Endothelial cell of umbilical vein (primary cell): ENCODE results near the gene CD164L2. TPM values are rescaled to one million over a fixed set of nuclear protein-coding genes. Genes with fewer than 3 reads are reported as not detected.

Experiments used
- BruUV-seq: library from RNA; stranded (reverse); fragments of 400-500 nt; replicated peaks from 2 replicates; lab custom pipeline; 2021; lab: Mats Ljungman, UMichigan
- CTCF ChIA-PET: fragments of 300-600, 350-600 bp; sonication (Branson Sonifier 250); formaldehyde crosslinking; loops from one replicate; lab custom pipeline; 2021; ENCODE audit warnings: antibody characterized with exemption, inconsistent platforms; lab: Charles Lee
- POLR2A ChIA-PET: fragments of 300-600, 350-600 bp; sonication (Branson Sonifier 250); formaldehyde crosslinking; loops from one replicate; lab custom pipeline; 2021; ENCODE audit warnings: antibody characterized with exemption, inconsistent platforms; lab: Charles Lee
- DNase-seq: peaks from one replicate; pipeline ENCODE4 v3.0.0-alpha.2; 2011; ENCODE audit warnings: low read depth, low spot score
- FAIRE-seq: peaks from 2 replicates; lab custom pipeline; 2011; peaks lifted over from hg19 to GRCh38; lab: Jason Lieb, UNC
- H2AFZ ChIP-seq: 2 replicates; pipeline ENCODE4 v1.6.0; 2012; ENCODE audit warnings: low read depth, low read length, control low read depth, inconsistent platforms
- H3K27ac ChIP-seq: 2 replicates; pipeline ENCODE4 v1.5.1; 2011; ENCODE audit warnings: low read depth, mild to moderate bottlenecking, control low read depth, low read length, moderate library complexity; ENCODE audit not compliant: insufficient read depth
- H3K27me3 ChIP-seq, 2 experiments: 2 replicates each; pipeline versions ENCODE4 v1.6.0 to v1.6.1; 2011; ENCODE audit warnings: low read length in 2 of 2, mixed read lengths in 1 of 2; ENCODE audit not compliant: control insufficient read depth in 2 of 2, insufficient read depth in 2 of 2
- H3K36me3 ChIP-seq, 2 experiments: 2 replicates in 1 of 2; 3 replicates in 1 of 2; pipeline ENCODE4 v1.5.1; 2011; ENCODE audit warnings: low read length in 2 of 2, mild to moderate bottlenecking in 1 of 2, moderate library complexity in 1 of 2; ENCODE audit not compliant: control insufficient read depth in 2 of 2, insufficient read depth in 2 of 2; ENCODE audit errors: extremely low read depth in 1 of 2
- H3K4me1 ChIP-seq: 3 replicates; pipeline ENCODE4 v1.5.1; 2011; ENCODE audit warnings: mild to moderate bottlenecking, low read length; ENCODE audit not compliant: control insufficient read depth, insufficient read depth; ENCODE audit errors: extremely low read depth
- H3K4me2 ChIP-seq: 2 replicates; pipeline ENCODE4 v1.6.1; 2011; ENCODE audit warnings: low read length, control low read depth, mixed read lengths; ENCODE audit not compliant: insufficient read depth
- H3K4me3 ChIP-seq, 3 experiments: fragments of 200-600 bp in 1 of 3; sonication (generic), shearing (Covaris generic) in 1 of 3; replicated peaks in 1 of 3; 2 replicates each; pipeline ENCODE4 v1.5.1; 2011 to 2016; ENCODE audit warnings: control low read depth in 3 of 3, low read length in 3 of 3, mild to moderate bottlenecking in 2 of 3, inconsistent platforms in 1 of 3, low read depth in 1 of 3, moderate library complexity in 1 of 3; ENCODE audit not compliant: insufficient read depth in 1 of 3
- H3K79me2 ChIP-seq: 2 replicates; pipeline ENCODE4 v1.6.0; 2012; ENCODE audit warnings: low read length, inconsistent platforms; ENCODE audit not compliant: control insufficient read depth, insufficient read depth
- H3K9ac ChIP-seq: replicated peaks from 2 replicates; pipeline ENCODE3; 2011; ENCODE audit warnings: low read length, control low read depth; ENCODE audit not compliant: insufficient read depth; ENCODE audit errors: extremely low read depth
- H3K9me1 ChIP-seq: replicated peaks from 3 replicates; pipeline ENCODE4 v1.6.0; 2011; ENCODE audit warnings: mild to moderate bottlenecking, low read length; ENCODE audit not compliant: control insufficient read depth, insufficient read depth; ENCODE audit errors: extremely low read depth
- H3K9me3 ChIP-seq: replicated peaks from 2 replicates; pipeline ENCODE4 v1.5.1; 2012; ENCODE audit warnings: low read length, inconsistent platforms; ENCODE audit not compliant: control insufficient read depth, insufficient read depth
- H4K20me1 ChIP-seq: replicated peaks from 2 replicates; pipeline ENCODE3; 2011; ENCODE audit warnings: mild to moderate bottlenecking, low read length; ENCODE audit not compliant: control insufficient read depth, insufficient read depth; ENCODE audit errors: extremely low read depth
- FOS ChIP-seq: IDR thresholded peaks from 2 replicates; pipeline ENCODE4 v1.6.1; 2011; ENCODE audit warnings: mild to moderate bottlenecking, low read length, moderate library complexity, borderline replicate concordance; ENCODE audit not compliant: insufficient read depth
- GATA2 ChIP-seq: IDR thresholded peaks from 2 replicates; pipeline ENCODE4 v1.7.0; 2011; ENCODE audit warnings: low read depth, mild to moderate bottlenecking, moderate library complexity, mixed read lengths, low read length; ENCODE audit not compliant: insufficient read length, insufficient read depth
- JUN ChIP-seq: IDR thresholded peaks from 2 replicates; pipeline ENCODE4 v1.6.1; 2011; ENCODE audit warnings: borderline replicate concordance, low read depth; ENCODE audit not compliant: insufficient read length, insufficient read depth
- MYC ChIP-seq: IDR thresholded peaks from one replicate; pipeline ENCODE4 v1.6.1; 2011; ENCODE audit warnings: mild to moderate bottlenecking, low read depth, low read length
- POLR2AphosphoS5 ChIP-seq: IDR thresholded peaks from 2 replicates; pipeline ENCODE4 v1.6.1; 2012; ENCODE audit warnings: low read depth, mild to moderate bottlenecking, control low read depth, low read length, moderate library complexity; ENCODE audit not compliant: insufficient read depth
- dilution Hi-C: fragments of 300-500 bp; cut with MboI; formaldehyde crosslinking; loops from one replicate; pipeline ENCODE4 v1.15.0; 2019; ENCODE audit warnings: low sequenced_read_pairs; ENCODE audit not compliant: extremely low pct_ligation_motif_present
- intact Hi-C: fragments of 100-400 bp; cut with micrococcal nuclease; formaldehyde crosslinking; loops from one replicate; pipeline ENCODE4 v1.10.0; 2022
- polyA plus RNA-seq, 4 experiments: library from polyadenylated mRNA; depleted of rRNA in 3 of 4; stranded (reverse) in 3 of 4; unstranded in 1 of 4; fragments of >200 nt; gene quantifications; 2 replicates each; pipeline versions ENCODE4 v1.2.1 to v1.2.3, GENCODE V29; 2011 to 2012; ENCODE audit warnings: missing spikeins in 1 of 4
- total RNA-seq: library from RNA; stranded (reverse); gene quantifications from 2 replicates; pipeline ENCODE4 v1.2.3, GENCODE V29; 2021
- TF ChIP-seq, protein P1 (sequence below), 2 donors: IDR thresholded peaks; 1 replicate in 1 of 2; 2 replicates in 1 of 2; pipeline ENCODE4 v1.5.1; 2011; ENCODE audit warnings: low read length in 2 of 2, mild to moderate bottlenecking in 2 of 2, moderate library complexity in 2 of 2, control low read depth in 1 of 2, inconsistent platforms in 1 of 2, low read depth in 1 of 2; ENCODE audit not compliant: insufficient read depth in 1 of 2; ENCODE audit errors: extremely low read depth in 1 of 2
- TF ChIP-seq, protein P2 (sequence below): IDR thresholded peaks from 2 replicates; pipeline ENCODE4 v1.6.1; 2011; ENCODE audit not compliant: insufficient read depth, insufficient read length

Gene CD164L2
- total and polyA plus RNA-seq, 2 donors (not counting 3 experiments of a cell fraction or from before 2014, with no cell fraction given): not detected

DNA sequence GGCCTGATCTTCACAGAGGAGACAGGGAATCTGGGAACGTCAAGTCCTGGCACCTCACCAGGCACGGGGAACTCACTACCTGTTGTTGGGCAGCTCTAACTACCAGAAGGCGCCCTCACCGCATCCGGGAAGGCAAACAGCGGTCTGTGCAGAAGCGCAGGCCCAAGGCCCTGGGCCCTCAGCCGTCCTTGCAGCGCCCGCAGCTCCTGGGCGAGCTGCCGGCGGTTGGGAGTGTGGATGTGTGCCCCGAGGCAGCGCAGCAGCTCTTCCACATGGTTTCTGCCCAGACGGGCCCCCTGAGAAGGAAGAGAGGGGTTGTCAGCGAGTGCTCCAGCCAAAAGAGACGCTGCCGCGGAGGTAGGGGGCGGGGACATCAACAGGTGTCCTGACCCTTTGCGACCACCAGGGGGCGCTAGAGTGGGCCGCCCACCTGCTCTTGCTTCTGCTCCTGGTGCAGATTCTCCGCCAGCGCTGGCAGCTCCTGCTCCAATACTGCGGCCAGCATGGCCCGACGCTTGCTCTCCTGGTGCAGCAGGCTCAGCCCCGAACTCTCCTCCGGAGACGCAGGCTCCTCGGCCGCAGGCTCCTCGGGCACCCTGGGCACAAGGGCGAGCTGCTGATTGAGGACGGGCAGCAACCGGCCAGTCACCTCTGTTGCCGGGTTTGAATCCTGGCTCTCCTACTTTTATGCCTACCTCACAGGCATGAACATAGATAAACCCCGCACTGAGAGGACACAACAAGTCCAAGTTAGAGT is 25.7 kb downstream of the CD164L2 start:
- dilution Hi-C loops: no loop called here
- H4K20me1 ChIP-seq: no peaks in the 10 kb centered on the region
- H3K79me2 ChIP-seq: no peaks in the 10 kb centered on the region
- peak; percentile 57 for DNase-seq
- H3K36me3 ChIP-seq: peaks cover 0 to 4% of the 10 kb centered on the region in 2 experiments
- H3K4me3 ChIP-seq: no peak overlapping the region
- no peaks in the 10 kb centered on the region for H3K27me3 ChIP-seq
- no peak overlapping the region for H3K9ac ChIP-seq
- H3K27ac ChIP-seq: no peak overlapping the region
- no TSS peak for BruUV-seq
- peak overlapping the region; percentile 44 for H2AFZ ChIP-seq
- FAIRE-seq: peak; percentile 88
- ChIA-PET CTCF (interaction anchor here (0.7 to 5.5 kb wide), 27 partner anchors 8 to 306 kb away, joined by 3 to 54 read pairs (median 5); partner anchors contain the start of genes CD164L2, FCN3, GPR3 and MAP3K6), POLR2A (no interaction called here)
- H3K4me1 ChIP-seq: no peaks in the 10 kb centered on the region
- H3K4me2 ChIP-seq: no peak overlapping the region
- no peak for TF ChIP-seq FOS
- no peak for TF ChIP-seq MYC
- no peak for TF ChIP-seq JUN
- TF ChIP-seq, protein P1, sequence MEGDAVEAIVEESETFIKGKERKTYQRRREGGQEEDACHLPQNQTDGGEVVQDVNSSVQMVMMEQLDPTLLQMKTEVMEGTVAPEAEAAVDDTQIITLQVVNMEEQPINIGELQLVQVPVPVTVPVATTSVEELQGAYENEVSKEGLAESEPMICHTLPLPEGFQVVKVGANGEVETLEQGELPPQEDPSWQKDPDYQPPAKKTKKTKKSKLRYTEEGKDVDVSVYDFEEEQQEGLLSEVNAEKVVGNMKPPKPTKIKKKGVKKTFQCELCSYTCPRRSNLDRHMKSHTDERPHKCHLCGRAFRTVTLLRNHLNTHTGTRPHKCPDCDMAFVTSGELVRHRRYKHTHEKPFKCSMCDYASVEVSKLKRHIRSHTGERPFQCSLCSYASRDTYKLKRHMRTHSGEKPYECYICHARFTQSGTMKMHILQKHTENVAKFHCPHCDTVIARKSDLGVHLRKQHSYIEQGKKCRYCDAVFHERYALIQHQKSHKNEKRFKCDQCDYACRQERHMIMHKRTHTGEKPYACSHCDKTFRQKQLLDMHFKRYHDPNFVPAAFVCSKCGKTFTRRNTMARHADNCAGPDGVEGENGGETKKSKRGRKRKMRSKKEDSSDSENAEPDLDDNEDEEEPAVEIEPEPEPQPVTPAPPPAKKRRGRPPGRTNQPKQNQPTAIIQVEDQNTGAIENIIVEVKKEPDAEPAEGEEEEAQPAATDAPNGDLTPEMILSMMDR (IDR thresholded peaks at IDR 0.05; ENCODE audit: extremely low read depth in 1 of 2, insufficient read depth in 1 of 2, low read depth in 1 of 2, low read length in 2 of 2): peak; percentile 90 to 99
- TF ChIP-seq POLR2AphosphoS5: no peak
- TF ChIP-seq, protein P2, sequence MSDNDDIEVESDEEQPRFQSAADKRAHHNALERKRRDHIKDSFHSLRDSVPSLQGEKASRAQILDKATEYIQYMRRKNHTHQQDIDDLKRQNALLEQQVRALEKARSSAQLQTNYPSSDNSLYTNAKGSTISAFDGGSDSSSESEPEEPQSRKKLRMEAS: no peak
- no peak for TF ChIP-seq GATA2
- no peaks in the 10 kb centered on the region for H3K9me1 ChIP-seq
- intact Hi-C loops: loop anchor here (1.0 kb wide), 4 partner anchors 8 to 249 kb away; no protein-coding TSS in a partner anchor
- no peaks in the 10 kb centered on the region for H3K9me3 ChIP-seq
